Panc1 (cell line): ENCODE data around the gene MMP11. TPM values are rescaled to one million over a fixed set of nuclear protein-coding genes. Genes with fewer than 3 reads are reported as not detected.

Experiments
- ATAC-seq: fragments of 200-7000 bp; cut with Tn5 transposase; 2 replicates; pipeline ENCODE4 v1.9.1; 2020; ENCODE audit warnings: mild to moderate bottlenecking, moderate library complexity
- BruUV-seq: library from RNA; stranded (reverse); fragments of 400-500 nt; replicated peaks from 2 replicates; lab custom pipeline; 2021; lab: Mats Ljungman, UMichigan
- CTCF ChIA-PET: fragments of 300-600 bp; sonication (Branson Sonifier 250); formaldehyde crosslinking; loops from one replicate; lab custom pipeline; 2022; ENCODE audit warnings: antibody characterized with exemption; lab: Charles Lee
- POLR2A ChIA-PET: fragments of 300-600 bp; sonication (Branson Sonifier 250); formaldehyde crosslinking; loops from one replicate; lab custom pipeline; 2022; ENCODE audit warnings: antibody characterized with exemption; lab: Charles Lee
- DNase-seq: peaks from one replicate; pipeline ENCODE4 v3.0.0-alpha.2; 2010; ENCODE audit warnings: low read depth, low spot score
- H3K27ac ChIP-seq: 2 replicates; pipeline ENCODE4 v1.5.1; 2011; ENCODE audit warnings: mild to moderate bottlenecking, low read length, inconsistent platforms
- H3K27me3 ChIP-seq: fragments of 200-500 bp; sonication (Bioruptor generic); 2 replicates; pipeline ENCODE4 v1.6.0; 2014; ENCODE audit warnings: low read length, inconsistent platforms; ENCODE audit not compliant: control insufficient read depth, insufficient read depth
- H3K36me3 ChIP-seq: fragments of 200-500 bp; sonication (Bioruptor generic); 2 replicates; pipeline ENCODE4 v1.5.1; 2014; ENCODE audit warnings: inconsistent platforms, mild to moderate bottlenecking, low read length, moderate library complexity; ENCODE audit not compliant: control insufficient read depth, insufficient read depth
- H3K4me1 ChIP-seq: 2 replicates; pipeline ENCODE4 v1.5.1; 2011; ENCODE audit warnings: inconsistent platforms, mild to moderate bottlenecking, low read length, moderate library complexity; ENCODE audit not compliant: control insufficient read depth, insufficient read depth
- H3K4me3 ChIP-seq, 2 experiments: 2 replicates each; pipeline ENCODE4 v1.5.1; 2011 to 2012; ENCODE audit warnings: low read depth in 2 of 2, low read length in 2 of 2, mild to moderate bottlenecking in 2 of 2, inconsistent platforms in 1 of 2, moderate library complexity in 1 of 2
- H3K9me3 ChIP-seq: fragments of 200-500 bp; sonication (Bioruptor generic); 2 replicates; pipeline ENCODE4 v1.5.1; 2014; ENCODE audit warnings: low read depth, mild to moderate bottlenecking, inconsistent platforms, low read length, moderate library complexity; ENCODE audit not compliant: control insufficient read depth, insufficient read depth
- POLR2AphosphoS5 ChIP-seq: IDR thresholded peaks from 2 replicates; pipeline ENCODE4 v1.6.1; 2012; ENCODE audit warnings: mild to moderate bottlenecking, low read depth, low read length, moderate library complexity
- SIN3A ChIP-seq: IDR thresholded peaks from 2 replicates; pipeline ENCODE4 v1.6.1; 2012; ENCODE audit warnings: low read depth, mild to moderate bottlenecking, low read length, moderate library complexity, borderline replicate concordance; ENCODE audit not compliant: insufficient read depth
- TCF7L2 ChIP-seq: IDR thresholded peaks from 2 replicates; pipeline ENCODE4 v1.6.1; 2011; ENCODE audit warnings: mild to moderate bottlenecking, low read depth, low read length, inconsistent platforms
- in situ Hi-C: cut with HindIII; loops from 2 replicates; pipeline ENCODE4 v1.10.0; 2016; ENCODE audit warnings: low sequenced_read_pairs, low pct_unique_long_range_greater_than_20kb
- intact Hi-C: fragments of 100-400 bp; cut with micrococcal nuclease; formaldehyde crosslinking; loops from one replicate; pipeline ENCODE4 v1.10.0; 2022; ENCODE audit not compliant: unreplicated experiment
- total RNA-seq: library from RNA; stranded (reverse); gene quantifications from one replicate; pipeline ENCODE4 v1.2.1, GENCODE V29; 2021; ENCODE audit not compliant: unreplicated experiment
- TF ChIP-seq, protein P1 (sequence below): fragments of 450-650 bp; IDR thresholded peaks from 2 replicates; pipeline ENCODE4 v1.5.1; 2017; ENCODE audit warnings: mild to moderate bottlenecking
- TF ChIP-seq, protein P2 (sequence below), 2 experiments: IDR thresholded peaks; 2 replicates each; pipeline ENCODE4 v1.6.1; 2011 to 2012; ENCODE audit warnings: low read depth in 2 of 2, control low read depth in 1 of 2, low read length in 1 of 2, mild to moderate bottlenecking in 1 of 2, moderate library complexity in 1 of 2; ENCODE audit not compliant: insufficient read depth in 1 of 2

The MMP11 gene
- total RNA-seq, 1 experiment from 2014 or later, result 3.0 TPM

DNA sequence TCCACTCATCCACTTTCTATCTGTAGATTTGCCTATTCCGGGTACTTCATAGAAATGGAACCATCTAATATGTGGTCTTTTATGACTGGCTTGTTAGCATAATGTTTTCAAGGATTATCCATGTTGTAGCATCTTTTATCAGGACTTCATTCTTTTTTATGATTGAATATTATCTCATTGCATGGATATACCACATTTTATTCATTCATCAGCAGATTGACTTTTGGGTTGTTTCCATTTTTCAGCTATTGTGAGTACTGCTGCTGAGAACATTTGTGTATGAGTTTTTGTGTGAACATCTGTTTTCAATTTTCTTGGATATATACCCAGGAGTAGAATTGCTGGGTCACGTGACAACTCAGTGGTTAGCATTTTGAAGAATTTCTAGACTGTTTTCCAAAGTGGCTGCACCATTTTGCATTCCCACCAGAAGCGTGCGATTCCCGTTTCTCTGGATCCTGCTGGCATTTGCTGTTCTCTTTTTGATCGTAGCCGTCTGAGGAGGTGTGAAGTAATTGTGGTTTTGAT lies 57.3 kb downstream of the MMP11 start:
- DNase-seq, result no peak
- no peak overlapping the region for H3K27ac ChIP-seq
- POLR2A ChIA-PET, result no interaction called here
- TF ChIP-seq, protein P1, sequence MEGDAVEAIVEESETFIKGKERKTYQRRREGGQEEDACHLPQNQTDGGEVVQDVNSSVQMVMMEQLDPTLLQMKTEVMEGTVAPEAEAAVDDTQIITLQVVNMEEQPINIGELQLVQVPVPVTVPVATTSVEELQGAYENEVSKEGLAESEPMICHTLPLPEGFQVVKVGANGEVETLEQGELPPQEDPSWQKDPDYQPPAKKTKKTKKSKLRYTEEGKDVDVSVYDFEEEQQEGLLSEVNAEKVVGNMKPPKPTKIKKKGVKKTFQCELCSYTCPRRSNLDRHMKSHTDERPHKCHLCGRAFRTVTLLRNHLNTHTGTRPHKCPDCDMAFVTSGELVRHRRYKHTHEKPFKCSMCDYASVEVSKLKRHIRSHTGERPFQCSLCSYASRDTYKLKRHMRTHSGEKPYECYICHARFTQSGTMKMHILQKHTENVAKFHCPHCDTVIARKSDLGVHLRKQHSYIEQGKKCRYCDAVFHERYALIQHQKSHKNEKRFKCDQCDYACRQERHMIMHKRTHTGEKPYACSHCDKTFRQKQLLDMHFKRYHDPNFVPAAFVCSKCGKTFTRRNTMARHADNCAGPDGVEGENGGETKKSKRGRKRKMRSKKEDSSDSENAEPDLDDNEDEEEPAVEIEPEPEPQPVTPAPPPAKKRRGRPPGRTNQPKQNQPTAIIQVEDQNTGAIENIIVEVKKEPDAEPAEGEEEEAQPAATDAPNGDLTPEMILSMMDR, result no peak
- no peak overlapping the region for H3K4me3 ChIP-seq
- ATAC-seq, result no peak
- intact Hi-C loops, result no loop called here
- in situ Hi-C loops, result no loop called here
- no peaks in the 10 kb centered on the region for H3K9me3 ChIP-seq
- H3K36me3 ChIP-seq, result no peaks in the 10 kb centered on the region
- H3K4me1 ChIP-seq, result no peaks in the 10 kb centered on the region
- CTCF ChIA-PET, result no interaction called here
- no TSS peak for BruUV-seq
- H3K27me3 ChIP-seq, result no peaks in the 10 kb centered on the region

DNA sequence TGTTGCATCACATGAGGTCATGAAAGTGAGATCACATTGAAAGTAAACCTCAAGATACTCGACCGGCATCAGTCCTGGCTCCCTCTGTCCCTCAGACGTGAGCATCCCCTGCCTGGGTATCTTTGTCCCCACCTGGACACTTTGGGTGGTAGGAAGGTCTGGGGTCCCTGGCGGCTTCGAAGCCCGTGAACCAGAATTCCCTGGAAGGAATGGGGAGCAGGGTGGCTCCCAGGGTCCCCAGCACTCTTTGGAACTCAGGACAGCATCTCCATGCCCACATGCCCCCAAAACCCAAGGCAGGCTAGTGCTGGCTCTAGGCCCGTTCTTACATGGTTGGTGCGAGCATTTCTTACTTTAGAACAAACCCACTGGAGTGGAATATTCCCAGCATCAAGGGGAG lies 58.6 kb downstream of the MMP11 start:
- in situ Hi-C loops, result no loop called here
- BruUV-seq, result no TSS peak
- Histone ChIP-seq H3K4me3 (no peak overlapping the region), H3K27ac (no peak overlapping the region), H3K27me3 (no peaks in the 10 kb centered on the region), H3K4me1 (no peaks in the 10 kb centered on the region), H3K9me3 (no peaks in the 10 kb centered on the region), H3K36me3 (no peaks in the 10 kb centered on the region)
- CTCF ChIA-PET, result interaction anchor here (0.6 kb wide), 1 partner anchor 62 kb away, joined by 3 read pairs; no protein-coding TSS in a partner anchor
- POLR2A ChIA-PET, result no interaction called here
- intact Hi-C loops, result no loop called here
- TF ChIP-seq, protein P2, sequence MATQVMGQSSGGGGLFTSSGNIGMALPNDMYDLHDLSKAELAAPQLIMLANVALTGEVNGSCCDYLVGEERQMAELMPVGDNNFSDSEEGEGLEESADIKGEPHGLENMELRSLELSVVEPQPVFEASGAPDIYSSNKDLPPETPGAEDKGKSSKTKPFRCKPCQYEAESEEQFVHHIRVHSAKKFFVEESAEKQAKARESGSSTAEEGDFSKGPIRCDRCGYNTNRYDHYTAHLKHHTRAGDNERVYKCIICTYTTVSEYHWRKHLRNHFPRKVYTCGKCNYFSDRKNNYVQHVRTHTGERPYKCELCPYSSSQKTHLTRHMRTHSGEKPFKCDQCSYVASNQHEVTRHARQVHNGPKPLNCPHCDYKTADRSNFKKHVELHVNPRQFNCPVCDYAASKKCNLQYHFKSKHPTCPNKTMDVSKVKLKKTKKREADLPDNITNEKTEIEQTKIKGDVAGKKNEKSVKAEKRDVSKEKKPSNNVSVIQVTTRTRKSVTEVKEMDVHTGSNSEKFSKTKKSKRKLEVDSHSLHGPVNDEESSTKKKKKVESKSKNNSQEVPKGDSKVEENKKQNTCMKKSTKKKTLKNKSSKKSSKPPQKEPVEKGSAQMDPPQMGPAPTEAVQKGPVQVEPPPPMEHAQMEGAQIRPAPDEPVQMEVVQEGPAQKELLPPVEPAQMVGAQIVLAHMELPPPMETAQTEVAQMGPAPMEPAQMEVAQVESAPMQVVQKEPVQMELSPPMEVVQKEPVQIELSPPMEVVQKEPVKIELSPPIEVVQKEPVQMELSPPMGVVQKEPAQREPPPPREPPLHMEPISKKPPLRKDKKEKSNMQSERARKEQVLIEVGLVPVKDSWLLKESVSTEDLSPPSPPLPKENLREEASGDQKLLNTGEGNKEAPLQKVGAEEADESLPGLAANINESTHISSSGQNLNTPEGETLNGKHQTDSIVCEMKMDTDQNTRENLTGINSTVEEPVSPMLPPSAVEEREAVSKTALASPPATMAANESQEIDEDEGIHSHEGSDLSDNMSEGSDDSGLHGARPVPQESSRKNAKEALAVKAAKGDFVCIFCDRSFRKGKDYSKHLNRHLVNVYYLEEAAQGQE (IDR thresholded peaks at IDR 0.05; ENCODE audit: insufficient read depth in 1 of 2, low read depth in 2 of 2, low read length in 1 of 2), result no peak
- TF ChIP-seq SIN3A (no peak), POLR2AphosphoS5 (no peak), TCF7L2 (no peak)
- TF ChIP-seq, protein P1, result no peak
- DNase-seq (no peak), ATAC-seq (no peak)
